GM12878 (cell line): ENCODE data around the gene ASGR1.

ENCODE experiments used
- CHD1 ChIP-seq: IDR thresholded peaks from 2 replicates; pipeline ENCODE4 v1.6.1; 2012; ENCODE audit warnings: low read depth, low read length, improper control_type of control experiment
- CTCF ChIP-seq, 3 experiments: IDR thresholded peaks in 2 of 3; conservative IDR thresholded peaks in 1 of 3; 2 replicates each; pipeline ENCODE4 v1.5.1; 2011; ENCODE audit warnings: low read depth in 3 of 3, low read length in 3 of 3, mild to moderate bottlenecking in 3 of 3, control low read depth in 2 of 3, moderate library complexity in 2 of 3, inconsistent platforms in 1 of 3, mixed read lengths in 1 of 3; ENCODE audit not compliant: control insufficient read depth in 2 of 3, insufficient read depth in 1 of 3; ENCODE audit errors: extremely low read depth in 1 of 3
- EZH2 ChIP-seq: IDR thresholded peaks from 2 replicates; pipeline ENCODE4 v1.6.1; 2012; ENCODE audit warnings: low read depth, mild to moderate bottlenecking, control low read depth, inconsistent platforms, low read length, borderline replicate concordance; ENCODE audit not compliant: control insufficient read depth
- IKZF1 ChIP-seq: fragments of 450-650 bp; conservative IDR thresholded peaks from 2 replicates; pipeline ENCODE4 v1.6.1; 2017; ENCODE audit warnings: antibody characterized with exemption, mild to moderate bottlenecking
- SP1 ChIP-seq: IDR thresholded peaks from one replicate; pipeline ENCODE4 v1.6.1; 2011; ENCODE audit warnings: low read depth, low read length
- TAF1 ChIP-seq: IDR thresholded peaks from 2 replicates; pipeline ENCODE4 v1.6.1; 2011; ENCODE audit warnings: mild to moderate bottlenecking, low read depth, low read length, borderline replicate concordance

- no peak for TF ChIP-seq CTCF (IDR thresholded peaks at IDR 0.05 in 2 of 3, conservative IDR thresholded peaks at IDR 0.05 in 1 of 3; ENCODE audit: control insufficient read depth in 2 of 3, extremely low read depth in 1 of 3, insufficient read depth in 1 of 3, low read depth in 3 of 3, low read length in 3 of 3)
- TF ChIP-seq IKZF1: no peak
- TF ChIP-seq EZH2: no peak
- TF ChIP-seq CHD1: no peak
- TF ChIP-seq SP1: no peak
- no peak for TF ChIP-seq TAF1
Observed at GRCh38 chr17:7222093-7222971, 43.2 kb upstream of the ASGR1 start.
